ENCODE results near the gene CLEC14A.

DNA sequence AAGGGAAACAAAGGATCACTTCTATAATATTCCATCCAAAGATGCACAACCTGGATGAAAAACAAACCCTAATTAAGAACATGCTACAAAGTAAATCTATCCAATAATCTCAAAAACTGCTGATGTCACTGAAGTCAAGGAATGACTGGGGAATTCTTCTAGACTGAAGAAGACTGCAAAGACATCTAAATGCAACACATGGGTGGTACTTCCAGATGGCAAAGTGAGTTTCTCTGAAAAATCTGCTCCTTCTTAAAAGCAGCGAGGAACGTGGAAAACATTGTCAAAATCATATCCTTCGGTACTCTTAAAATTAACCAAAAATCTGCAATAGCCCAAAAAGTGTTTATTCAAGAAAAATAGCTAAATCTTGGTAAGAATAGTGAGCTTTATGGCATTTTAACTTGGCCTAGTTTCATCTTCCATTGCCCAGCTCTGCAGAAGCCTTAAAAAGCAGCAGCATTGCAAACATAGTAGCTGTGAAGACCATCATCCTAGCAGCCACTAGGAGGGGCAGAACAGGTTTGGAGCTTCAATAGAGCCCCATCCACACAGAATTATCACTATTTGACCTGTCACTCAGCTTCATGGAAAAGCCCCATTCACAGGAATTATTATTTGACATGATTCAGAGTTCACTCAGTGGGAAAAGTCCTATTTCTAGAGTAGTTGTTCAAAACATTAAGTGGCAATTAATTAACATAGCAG is 7.4 kb downstream of the CLEC14A start:
- TF ChIP-seq RXRA (IDR thresholded peaks at IDR 0.05) (no peak), SP1 (IDR thresholded peaks at IDR 0.05) (no peak)
- TF ChIP-seq, protein P1, sequence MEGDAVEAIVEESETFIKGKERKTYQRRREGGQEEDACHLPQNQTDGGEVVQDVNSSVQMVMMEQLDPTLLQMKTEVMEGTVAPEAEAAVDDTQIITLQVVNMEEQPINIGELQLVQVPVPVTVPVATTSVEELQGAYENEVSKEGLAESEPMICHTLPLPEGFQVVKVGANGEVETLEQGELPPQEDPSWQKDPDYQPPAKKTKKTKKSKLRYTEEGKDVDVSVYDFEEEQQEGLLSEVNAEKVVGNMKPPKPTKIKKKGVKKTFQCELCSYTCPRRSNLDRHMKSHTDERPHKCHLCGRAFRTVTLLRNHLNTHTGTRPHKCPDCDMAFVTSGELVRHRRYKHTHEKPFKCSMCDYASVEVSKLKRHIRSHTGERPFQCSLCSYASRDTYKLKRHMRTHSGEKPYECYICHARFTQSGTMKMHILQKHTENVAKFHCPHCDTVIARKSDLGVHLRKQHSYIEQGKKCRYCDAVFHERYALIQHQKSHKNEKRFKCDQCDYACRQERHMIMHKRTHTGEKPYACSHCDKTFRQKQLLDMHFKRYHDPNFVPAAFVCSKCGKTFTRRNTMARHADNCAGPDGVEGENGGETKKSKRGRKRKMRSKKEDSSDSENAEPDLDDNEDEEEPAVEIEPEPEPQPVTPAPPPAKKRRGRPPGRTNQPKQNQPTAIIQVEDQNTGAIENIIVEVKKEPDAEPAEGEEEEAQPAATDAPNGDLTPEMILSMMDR (IDR thresholded peaks at IDR 0.05; ENCODE audit: low read depth, low read length, missing input control): peak; percentile 2
- TF ChIP-seq, protein P2, sequence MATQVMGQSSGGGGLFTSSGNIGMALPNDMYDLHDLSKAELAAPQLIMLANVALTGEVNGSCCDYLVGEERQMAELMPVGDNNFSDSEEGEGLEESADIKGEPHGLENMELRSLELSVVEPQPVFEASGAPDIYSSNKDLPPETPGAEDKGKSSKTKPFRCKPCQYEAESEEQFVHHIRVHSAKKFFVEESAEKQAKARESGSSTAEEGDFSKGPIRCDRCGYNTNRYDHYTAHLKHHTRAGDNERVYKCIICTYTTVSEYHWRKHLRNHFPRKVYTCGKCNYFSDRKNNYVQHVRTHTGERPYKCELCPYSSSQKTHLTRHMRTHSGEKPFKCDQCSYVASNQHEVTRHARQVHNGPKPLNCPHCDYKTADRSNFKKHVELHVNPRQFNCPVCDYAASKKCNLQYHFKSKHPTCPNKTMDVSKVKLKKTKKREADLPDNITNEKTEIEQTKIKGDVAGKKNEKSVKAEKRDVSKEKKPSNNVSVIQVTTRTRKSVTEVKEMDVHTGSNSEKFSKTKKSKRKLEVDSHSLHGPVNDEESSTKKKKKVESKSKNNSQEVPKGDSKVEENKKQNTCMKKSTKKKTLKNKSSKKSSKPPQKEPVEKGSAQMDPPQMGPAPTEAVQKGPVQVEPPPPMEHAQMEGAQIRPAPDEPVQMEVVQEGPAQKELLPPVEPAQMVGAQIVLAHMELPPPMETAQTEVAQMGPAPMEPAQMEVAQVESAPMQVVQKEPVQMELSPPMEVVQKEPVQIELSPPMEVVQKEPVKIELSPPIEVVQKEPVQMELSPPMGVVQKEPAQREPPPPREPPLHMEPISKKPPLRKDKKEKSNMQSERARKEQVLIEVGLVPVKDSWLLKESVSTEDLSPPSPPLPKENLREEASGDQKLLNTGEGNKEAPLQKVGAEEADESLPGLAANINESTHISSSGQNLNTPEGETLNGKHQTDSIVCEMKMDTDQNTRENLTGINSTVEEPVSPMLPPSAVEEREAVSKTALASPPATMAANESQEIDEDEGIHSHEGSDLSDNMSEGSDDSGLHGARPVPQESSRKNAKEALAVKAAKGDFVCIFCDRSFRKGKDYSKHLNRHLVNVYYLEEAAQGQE (IDR thresholded peaks at IDR 0.05): no peak
